Measurements from ENCODE around the gene RTF2.
"Not testable (repeated sequence)": the region's sequence is repeated elsewhere in the genome, so short reads cannot be mapped to it uniquely, and the experiment has no call there.

RTF2 gene

GRCh38 chr20:56540415-56540814 is 72.0 kb downstream of the RTF2 start:
- H3K4me3 ChIP-seq (ENCODE audit: low read depth, low read length): no peak overlapping the region

GRCh38 chr20:56542489-56543030 is 74.1 kb downstream of the RTF2 start:
- H3K4me3 ChIP-seq (ENCODE audit: low read depth, low read length): no peak overlapping the region

- H3K4me3 ChIP-seq (ENCODE audit: low read depth, low read length): no peak overlapping the region
Observed at GRCh38 chr20:56551571-56551970, 83.1 kb downstream of the RTF2 start.

GRCh38 chr20:56552911-56553629 is 84.6 kb downstream of the RTF2 start:
- no peak overlapping the region for H3K4me3 ChIP-seq (ENCODE audit: low read depth, low read length)

DNA sequence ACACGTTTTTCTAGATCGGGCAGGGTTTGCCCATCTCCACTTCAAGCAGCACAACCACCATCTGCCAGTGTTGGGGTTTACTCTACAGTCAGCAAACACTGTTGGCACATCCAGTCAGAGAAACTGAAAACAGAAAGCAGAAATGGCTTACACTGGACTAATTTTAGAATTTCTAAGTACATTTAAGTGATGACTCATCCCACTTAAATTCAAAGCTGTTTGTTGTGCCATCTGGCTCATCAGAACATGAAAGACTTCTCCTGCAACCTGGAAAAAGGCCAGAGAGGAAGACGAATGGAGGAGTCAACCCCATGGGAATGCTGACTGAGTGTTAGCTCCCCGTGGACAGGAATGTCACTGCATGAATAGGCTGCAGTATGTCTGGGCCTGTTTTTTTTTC is 86.4 kb downstream of the RTF2 start:
- no peak overlapping the region for H3K4me3 ChIP-seq (ENCODE audit: low read depth, low read length)

- no peak overlapping the region for H3K4me3 ChIP-seq (ENCODE audit: low read depth, low read length)
Observed at GRCh38 chr20:56558968-56559367, 90.5 kb downstream of the RTF2 start.

DNA sequence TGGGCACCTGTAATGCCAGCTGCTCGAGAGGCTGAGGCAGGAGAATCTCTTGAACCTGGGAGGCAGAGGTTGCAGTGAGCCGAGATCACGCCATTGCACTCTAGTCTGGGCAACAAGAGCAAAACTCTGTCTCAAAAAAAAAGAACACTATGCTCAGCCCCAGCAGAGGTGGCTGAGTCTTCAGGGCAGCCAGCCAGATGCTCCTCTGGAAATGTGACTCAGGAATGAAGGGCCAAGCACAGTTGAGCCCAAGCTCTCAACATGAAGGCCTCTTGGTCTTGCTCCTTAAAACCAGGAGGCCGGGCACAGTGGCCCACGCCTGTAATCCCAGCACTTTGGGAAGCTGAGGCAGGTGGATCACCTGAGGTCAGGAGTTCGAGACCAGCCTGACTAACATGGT is 96.1 kb downstream of the RTF2 start:
- H3K4me3 ChIP-seq (ENCODE audit: low read depth, low read length): not testable (repeated sequence)

- H3K4me3 ChIP-seq (ENCODE audit: low read depth, low read length): no peak overlapping the region
Observed at GRCh38 chr20:56565511-56565910, 97.1 kb downstream of the RTF2 start.

DNA sequence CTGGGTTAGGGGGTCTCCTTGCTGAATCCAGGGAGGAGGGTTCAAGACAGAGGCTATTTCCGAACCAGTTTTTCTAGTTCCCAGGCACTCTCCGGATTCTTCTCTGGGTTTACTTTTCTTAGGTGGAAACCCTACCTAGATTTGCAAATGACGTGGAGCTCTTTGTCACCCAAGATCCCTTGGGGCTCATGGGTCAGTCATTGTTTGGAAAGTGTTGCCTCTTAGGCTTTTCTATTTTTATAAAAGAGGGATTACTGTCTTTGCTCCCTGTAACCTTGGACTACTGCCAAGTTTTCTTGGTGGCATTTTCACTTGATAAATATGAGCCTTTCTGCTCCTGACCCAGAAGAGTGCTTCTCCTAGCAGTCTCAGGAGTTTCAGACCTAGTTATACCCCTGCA is 98.2 kb downstream of the RTF2 start:
- no peak overlapping the region for H3K4me3 ChIP-seq (ENCODE audit: low read depth, low read length)
